ENCODE data around the gene PRKCA.
"Not testable (repeated sequence)": the region's sequence is repeated elsewhere in the genome, so short reads cannot be mapped to it uniquely, and the experiment has no call there.

PRKCA gene

GRCh38 chr17:66354472-66354871 is 52.1 kb downstream of the PRKCA start:
- H3K4me3 ChIP-seq (ENCODE audit: low read depth, low read length), result no peak overlapping the region
- TF ChIP-seq CTCF (IDR thresholded peaks at IDR 0.05; ENCODE audit: low read depth, low read length), result no peak

DNA sequence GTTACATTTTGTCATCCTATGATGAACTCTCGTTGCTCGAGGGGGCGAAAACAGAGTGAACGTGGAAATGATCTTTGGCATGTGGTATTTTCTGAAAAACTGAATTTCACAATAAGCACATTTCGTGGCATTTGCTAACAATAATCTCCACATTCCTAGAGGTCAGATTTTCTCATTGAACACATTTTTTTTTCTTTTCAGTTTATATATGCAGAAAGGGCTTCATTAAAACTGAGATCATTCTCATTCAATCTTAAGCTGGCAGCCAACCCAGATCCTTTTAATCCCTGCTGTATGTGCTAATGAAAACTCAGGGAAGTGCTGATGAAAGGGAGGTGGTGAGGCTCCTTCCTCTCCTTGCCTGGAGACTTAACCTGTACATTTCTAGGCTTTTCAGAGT is 52.6 kb downstream of the PRKCA start:
- peak overlapping the region; percentile 8; the same call in 1 of the 2 replicates for H3K4me3 ChIP-seq (ENCODE audit: low read depth, low read length)
- TF ChIP-seq CTCF (IDR thresholded peaks at IDR 0.05; ENCODE audit: low read depth, low read length), result no peak

DNA sequence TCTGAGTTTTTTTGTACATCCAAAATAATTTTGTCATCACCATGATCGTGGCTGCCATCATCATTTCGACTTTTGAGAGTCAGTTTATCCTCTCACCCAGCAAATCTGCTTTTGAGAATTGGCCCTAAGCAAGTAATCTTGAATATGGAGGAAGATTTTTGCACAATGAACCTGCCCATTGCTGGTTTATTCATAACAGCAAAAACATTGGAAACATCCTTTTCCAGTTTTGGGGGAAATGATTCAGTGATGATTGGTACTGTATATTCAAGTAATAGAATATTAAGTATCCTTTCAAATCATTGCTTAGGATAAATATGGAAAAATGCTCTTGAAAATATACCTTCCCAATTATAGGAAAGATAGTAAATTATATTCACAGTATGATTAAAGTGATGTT is 53.1 kb downstream of the PRKCA start:
- TF ChIP-seq CTCF (IDR thresholded peaks at IDR 0.05; ENCODE audit: low read depth, low read length), result no peak

DNA sequence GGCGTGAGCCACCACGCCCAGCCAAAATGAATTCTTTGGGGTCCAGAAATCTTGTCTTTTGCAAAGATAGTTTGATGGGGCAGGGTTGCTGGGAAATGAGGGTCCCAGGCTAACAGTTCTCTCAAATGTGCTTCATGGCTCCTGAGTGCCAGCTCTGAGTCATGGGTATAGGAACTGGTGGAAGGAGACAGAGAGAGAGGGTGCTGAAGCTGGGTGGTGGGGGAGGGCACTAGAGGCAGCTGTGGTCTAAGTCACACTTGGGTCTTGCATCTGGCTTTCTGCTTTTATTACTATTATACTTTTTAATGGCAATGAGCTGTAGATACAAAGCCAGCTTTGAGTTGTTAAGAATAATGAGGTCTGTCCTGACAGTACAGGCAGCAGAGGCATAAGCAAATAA is 54.6 kb downstream of the PRKCA start:
- H3K4me3 ChIP-seq (ENCODE audit: low read depth, low read length), result no peak overlapping the region
- TF ChIP-seq CTCF (IDR thresholded peaks at IDR 0.05; ENCODE audit: low read depth, low read length), result no peak

More for the DNA sequence above, 53.1 kb downstream of the PRKCA start:
- H3K4me3 ChIP-seq (ENCODE audit: low read depth, low read length), result no peak overlapping the region

DNA sequence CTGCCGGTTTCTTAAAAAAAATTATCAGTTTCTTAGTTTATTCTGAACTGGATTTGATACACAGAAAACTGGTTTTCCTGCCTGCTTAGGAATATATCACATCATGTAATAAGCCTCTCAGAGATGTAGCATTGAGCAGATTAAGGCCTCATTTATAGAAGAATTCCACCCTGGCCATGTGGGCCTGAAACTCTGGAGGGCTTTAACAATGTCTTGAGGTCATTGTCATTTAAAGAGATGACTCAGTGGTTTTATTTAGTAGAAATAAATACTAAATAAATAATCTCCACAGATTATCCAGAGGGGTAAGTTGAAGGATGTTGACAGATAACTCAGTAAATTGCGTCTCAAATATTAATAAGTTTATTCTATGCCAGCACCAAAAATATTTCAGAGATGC is 56.9 kb downstream of the PRKCA start:
- TF ChIP-seq CTCF (IDR thresholded peaks at IDR 0.05; ENCODE audit: low read depth, low read length), result no peak
- H3K4me3 ChIP-seq (ENCODE audit: low read depth, low read length), result no peak overlapping the region

DNA sequence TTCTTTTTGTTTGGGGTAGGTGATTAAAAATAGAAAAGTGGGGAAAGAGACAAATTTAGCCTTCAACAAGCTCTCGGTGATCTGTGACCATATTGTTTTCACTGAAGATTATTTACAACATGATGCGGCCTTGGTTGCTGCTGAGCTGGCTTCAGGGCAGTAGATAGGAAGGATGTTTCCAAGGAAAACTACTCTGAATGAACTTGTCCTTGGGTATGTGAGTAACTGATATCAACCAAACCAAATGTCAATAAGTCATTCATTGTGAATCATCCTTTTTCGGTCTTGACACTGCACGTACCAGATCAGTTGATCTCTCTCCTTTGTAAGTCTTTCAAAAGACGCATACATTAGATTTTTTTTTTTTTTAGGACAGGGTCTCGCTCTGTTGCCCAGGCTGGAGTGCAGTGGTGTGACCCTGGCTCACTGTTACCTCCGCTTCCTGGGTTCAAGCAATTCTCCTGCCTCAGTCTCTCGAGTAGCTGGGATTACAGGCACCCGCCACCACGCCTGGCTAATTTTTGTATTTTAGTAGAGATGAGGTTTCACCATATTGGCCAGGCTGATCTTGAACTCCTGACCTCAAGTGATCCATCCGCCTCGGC is 58.6 kb downstream of the PRKCA start:
- not testable (repeated sequence) for H3K4me3 ChIP-seq (ENCODE audit: low read depth, low read length)

DNA sequence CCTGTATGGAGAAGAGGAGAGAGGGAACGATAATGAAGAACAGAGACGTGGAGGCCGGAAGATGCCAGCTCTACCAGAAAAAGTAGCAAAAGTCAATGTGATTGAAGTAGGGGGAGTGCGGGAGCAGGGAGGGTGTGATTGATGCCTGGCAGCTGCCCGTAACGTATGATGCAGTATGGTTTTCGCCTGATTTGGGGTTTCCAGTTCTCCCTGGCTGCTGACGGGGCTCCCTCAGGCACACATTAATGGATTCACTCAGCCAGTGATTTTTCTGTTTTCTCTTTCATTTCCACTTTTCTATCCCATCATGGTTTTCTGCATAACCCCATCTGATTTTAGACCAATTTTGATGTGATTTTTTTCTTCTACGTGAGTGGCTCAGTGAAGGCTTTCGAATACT is 62.1 kb downstream of the PRKCA start:
- no peak overlapping the region for H3K4me3 ChIP-seq (ENCODE audit: low read depth, low read length)
- no peak for TF ChIP-seq CTCF (IDR thresholded peaks at IDR 0.05; ENCODE audit: low read depth, low read length)

DNA sequence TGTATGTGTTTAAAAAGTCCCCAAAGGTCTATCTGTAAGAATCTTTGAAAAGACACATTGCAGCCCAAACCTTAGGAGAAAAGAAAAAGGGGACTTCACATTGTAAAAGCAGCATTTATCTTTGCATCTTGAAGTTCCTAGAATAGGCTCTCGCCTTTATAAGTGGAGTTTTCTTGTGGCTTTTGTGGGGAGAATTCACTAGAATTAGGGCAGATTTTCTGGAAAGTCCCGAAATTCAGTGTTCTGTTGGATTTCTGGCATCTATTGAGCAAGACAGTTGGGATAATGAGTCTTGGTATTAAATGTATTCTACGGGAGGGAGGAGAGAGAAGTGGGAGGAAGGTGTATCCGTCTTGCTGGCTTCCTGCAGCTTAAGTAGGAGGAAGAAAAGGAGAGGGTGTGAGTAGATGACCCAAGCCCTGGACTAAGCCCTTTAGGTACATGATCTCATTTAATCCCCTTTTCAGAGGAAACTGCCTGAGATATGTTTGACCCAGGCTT is 62.6 kb downstream of the PRKCA start:
- no peak for TF ChIP-seq CTCF (IDR thresholded peaks at IDR 0.05; ENCODE audit: low read depth, low read length)
- H3K4me3 ChIP-seq (ENCODE audit: low read depth, low read length), result no peak overlapping the region

Data from WI38 (cell line).